ENCODE data around the gene MICAL2.

Gene MICAL2

DNA sequence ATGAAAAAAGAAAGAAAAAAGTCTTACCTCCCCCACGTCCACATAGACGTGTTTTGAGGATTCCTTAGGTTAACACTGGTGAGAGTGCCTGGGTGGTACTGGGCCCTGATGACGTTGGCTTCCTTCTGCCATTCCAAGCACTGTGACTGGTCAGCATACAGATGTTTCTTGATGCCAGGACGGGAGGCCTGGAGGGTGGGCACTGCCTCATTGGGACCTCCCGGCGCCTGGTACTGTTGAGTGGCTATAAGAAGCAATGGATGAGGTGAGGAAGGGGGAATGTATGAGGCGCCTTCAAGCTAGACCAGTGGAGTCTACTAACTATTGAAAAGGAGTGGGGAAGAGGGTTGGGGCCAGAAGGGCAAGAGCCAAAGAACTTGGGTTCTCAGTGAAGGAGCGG is 45.3 kb downstream of the MICAL2 start:
- no peak for DNase-seq (ENCODE audit: low read depth)

DNA sequence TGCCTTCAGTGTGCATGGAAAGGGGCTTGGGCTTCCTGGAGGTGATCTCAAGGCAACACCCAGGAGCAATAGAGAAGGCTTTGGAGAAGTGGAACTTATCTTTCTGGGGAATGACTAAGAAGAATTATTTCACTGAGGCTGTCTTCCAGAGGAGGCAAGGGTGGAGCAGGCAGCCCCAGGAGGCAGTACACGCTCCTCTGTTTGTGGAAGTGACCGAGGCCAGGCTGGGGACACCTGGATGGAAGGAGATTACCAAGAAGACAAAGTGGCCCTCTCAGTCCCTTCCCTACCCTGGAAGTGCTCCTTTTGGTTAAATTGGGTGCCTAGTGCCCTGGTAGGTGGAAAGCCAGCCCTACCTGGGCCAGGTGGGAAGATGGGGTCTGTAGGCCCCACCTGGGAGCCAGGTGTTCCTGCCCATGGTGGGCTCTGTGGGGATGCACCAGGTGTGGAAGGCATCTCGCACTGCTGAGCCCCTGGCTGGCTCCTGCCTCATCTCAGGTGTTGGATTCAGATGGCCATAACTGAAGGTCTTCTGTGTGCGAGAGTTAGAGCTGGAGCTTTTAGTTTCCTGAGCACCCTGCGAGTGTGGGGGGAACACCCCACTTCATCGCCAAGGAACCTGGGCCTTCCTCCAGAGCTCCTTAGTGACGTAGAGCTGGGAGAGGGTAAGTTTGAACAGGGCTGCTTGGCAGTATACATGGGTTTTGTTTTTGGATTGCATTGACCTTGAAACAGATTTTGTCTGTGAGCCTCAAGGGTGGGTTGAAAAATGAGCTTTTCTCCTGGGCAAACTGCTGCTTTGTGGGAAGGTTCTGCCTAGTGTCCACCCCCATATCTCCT is 46.1 kb downstream of the MICAL2 start:
- no peak for DNase-seq (ENCODE audit: low read depth)

DNA sequence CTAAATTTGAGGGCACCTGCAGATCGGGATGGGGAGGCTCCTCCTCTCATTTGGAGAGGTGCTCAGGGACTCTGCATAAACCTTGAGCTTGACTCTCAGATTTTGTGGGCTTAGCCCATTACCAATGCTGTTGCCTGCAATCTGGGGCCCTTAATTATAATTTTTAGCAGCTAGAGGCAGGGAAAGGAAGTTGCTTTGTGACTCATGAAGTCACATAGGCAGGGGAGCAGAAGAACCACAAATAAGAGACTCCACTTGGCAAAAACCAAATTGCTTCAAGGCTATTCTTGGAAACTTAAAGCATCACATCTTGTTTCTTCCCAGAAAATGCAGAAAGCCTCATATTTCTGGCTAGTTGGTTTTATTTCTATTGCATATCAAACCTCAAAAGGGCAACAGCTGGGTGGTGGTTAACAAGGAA is 46.9 kb downstream of the MICAL2 start:
- DNase-seq (ENCODE audit: low read depth): peak; percentile 54

DNA sequence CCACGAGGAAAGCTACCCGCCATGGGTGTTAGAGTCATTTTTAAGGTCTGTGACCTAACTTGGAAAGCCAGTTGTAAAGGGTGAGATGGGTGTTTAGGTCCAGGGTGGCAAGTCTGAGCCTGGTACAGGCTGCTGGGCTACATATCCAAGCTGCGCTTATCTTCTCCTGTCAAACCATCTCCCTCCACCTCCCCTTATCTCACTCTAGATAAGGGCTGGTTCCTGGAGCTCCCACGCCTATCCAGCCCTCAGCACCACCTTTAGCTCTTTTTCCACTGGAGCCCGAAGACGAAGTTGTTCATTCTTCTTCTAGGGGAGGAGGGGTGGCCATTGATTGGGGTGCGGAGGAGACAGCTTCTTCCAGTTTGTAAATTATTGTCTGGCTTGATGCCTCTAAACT is 48.5 kb downstream of the MICAL2 start:
- DNase-seq (ENCODE audit: low read depth): peak; percentile 95

DNA sequence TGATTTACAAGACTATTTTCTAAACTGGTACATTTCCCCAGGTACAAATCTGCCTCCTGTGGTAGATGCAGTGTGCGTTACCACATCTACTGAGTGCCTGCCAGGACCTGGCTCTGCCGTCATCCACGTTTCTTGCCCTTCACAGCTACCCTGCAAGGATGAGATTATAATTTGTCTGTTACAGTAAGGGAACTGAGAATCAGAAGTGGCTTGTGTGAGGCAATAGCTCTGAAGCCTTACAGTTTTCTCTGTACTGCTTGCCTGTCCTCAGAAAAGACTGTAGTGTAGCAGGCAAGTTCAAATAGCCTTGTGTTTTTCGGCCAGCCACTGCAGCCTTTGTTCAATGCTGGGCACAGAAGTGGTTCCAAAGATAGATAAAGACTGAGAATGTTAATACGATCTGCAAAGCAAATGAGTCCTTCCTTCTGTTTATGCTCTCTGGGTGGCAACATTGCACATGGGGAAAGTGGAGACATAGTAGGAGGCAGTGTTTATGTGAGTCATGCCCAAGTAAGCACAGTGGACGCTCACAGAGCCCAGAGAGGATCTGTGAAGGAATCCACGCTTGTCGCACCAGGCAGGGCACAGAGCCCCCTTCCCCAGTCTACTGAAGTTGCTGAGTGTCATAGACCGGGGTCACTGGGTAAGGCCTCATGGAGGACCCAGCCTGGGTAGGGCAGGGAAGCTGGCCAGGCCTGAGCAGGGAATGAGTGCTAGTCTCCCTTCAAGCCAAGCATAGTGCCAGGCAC is 49.1 kb downstream of the MICAL2 start:
- DNase-seq (ENCODE audit: low read depth): peak; percentile 97

DNA sequence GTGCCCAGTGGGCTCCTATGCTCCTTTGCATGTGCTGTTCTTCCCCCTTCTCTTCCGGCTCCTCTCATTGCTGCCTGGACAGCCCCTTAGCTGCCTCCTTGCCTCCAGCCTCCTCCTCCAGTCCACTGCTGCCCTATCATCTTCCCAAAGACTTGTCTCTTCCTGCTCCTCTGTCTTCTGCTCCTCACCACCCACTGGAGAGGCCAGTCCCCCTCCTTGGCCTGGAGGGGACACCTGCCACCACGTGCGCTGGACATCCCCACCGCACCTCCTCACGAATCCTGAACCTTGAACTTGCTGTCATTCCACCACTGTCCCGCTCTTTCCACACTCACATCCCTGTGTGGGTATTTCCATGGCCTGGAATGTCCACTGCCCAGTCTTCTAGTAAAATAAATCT is 49.8 kb downstream of the MICAL2 start:
- no peak for DNase-seq (ENCODE audit: low read depth)

DNA sequence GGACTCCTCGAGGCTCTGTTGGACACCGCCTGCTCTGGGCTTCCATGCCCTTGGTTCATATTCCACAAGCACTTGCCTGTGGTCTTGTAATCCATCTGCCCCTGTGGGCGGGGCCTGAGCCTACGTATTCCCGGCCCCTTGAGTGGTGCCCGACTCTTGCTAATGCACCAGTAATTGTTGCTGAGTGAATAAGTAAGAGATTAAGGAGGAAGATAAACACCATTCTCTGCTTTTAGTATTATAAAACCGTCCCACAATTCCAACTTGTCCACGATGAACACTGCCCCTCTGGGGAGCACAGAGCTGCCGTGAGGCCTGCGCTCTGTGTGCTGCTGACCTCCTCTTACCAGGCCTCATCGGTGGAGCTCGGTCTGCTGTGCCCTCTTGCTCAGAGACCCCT is 50.3 kb downstream of the MICAL2 start:
- DNase-seq (ENCODE audit: low read depth): peak; percentile 94

DNA sequence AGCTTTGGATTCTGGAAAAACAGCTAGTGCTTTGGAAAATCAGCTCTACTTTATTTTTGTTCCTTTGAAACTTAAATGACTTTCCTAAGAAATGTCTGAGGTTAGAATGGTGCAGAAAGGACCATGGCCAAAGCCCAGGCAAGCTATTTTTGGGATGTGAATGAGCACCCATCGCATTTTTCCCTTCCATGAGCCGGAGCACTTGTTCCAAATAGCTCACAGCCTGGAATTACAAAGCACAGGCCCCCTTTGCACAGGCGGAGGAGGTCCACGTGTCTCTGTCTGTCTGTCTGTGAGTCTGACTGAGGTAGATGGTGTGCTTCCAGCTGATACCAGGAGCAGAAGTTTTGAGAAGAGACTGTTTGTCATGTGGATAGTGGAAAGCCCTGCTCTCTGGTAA is 50.7 kb downstream of the MICAL2 start:
- no peak for DNase-seq (ENCODE audit: low read depth)

DNA sequence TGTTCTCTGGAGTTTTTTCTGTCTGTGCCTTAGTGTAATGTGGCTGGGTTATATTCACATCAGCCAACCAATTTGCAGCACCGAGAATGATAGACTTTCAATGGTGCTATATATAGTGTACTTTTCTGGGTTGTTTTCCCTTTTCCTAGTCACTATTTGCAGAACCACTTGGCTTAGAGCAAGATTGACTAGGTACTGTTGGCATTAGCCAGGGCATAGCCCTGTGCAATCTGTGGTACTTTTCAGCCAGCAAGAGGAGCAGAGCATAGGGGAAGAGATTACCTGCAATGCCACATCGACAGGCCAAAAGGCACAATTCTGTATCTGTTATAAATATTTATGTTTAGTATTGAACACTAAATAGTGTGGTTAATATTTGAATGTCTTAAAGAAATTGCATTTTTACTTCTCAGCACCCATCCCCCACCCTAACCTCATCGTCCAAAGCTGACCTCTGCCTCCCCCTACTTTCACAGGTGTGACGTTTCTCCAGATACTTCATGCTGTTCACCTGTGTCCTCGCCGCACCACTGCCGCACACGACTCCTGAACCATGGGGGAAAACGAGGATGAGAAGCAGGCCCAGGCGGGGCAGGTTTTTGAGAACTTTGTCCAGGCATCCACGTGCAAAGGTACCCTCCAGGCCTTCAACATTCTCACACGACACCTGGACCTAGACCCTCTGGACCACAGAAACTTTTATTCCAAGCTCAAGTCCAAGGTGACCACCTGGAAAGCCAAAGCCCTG is 51.4 kb downstream of the MICAL2 start:
- no peak for DNase-seq (ENCODE audit: low read depth)

DNA sequence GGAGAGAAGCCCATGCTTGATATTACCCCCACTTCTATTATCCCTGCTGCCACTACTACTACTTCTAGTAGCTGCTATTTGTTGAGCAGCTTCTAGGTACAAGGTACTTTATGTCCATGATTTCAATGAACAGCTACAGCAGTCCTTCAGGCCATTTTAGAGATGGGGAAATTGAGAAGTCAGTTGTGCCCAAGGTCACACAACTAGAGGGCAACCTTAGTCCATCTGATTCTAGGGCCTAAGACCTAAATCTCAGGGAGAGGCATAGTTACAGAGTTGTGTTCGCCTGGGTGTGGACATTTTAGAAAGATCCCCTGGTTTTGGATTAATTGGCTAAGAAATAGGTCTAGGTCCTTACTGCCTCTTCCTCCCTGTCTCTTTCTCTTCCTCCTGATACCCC is 52.3 kb downstream of the MICAL2 start:
- no peak for DNase-seq (ENCODE audit: low read depth)

DNA sequence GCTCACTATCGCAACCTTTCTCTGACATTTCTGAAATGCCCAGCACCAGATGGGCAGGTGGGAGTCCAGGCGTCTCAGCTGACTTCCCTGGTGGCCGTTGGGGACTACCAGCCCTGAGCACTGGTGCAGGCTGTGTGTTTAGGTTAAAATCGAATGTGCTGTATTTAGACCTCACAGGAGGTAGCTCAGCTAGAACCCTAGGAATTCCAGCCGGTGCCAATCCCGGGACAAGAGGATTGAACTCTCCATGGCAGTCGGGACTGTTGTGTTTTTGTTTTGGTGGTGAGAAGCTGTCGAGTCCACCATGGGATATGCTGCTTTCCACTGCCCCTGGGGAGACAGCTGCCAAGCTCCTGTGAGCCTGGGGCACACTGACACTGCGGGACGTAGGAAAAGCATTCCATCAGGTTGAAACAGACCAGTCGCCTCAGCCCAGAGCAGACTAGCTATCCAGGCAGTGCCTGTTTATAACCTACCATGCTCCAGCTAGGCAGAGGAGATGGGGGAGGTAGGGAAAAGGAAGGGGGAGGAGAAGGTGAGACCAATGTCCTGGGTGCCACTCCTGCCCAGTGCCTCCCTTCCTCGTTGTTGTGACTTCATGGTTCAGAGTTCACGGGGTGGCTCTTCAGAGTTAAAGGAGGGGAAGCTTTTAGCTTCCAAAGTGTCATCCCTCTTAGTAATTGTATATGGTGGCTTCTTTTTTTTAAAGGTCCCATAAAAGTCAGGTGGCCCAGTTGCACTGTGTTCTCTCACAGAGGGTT is 53.0 kb downstream of the MICAL2 start:
- peak; percentile 61 for DNase-seq (ENCODE audit: low read depth)

DNA sequence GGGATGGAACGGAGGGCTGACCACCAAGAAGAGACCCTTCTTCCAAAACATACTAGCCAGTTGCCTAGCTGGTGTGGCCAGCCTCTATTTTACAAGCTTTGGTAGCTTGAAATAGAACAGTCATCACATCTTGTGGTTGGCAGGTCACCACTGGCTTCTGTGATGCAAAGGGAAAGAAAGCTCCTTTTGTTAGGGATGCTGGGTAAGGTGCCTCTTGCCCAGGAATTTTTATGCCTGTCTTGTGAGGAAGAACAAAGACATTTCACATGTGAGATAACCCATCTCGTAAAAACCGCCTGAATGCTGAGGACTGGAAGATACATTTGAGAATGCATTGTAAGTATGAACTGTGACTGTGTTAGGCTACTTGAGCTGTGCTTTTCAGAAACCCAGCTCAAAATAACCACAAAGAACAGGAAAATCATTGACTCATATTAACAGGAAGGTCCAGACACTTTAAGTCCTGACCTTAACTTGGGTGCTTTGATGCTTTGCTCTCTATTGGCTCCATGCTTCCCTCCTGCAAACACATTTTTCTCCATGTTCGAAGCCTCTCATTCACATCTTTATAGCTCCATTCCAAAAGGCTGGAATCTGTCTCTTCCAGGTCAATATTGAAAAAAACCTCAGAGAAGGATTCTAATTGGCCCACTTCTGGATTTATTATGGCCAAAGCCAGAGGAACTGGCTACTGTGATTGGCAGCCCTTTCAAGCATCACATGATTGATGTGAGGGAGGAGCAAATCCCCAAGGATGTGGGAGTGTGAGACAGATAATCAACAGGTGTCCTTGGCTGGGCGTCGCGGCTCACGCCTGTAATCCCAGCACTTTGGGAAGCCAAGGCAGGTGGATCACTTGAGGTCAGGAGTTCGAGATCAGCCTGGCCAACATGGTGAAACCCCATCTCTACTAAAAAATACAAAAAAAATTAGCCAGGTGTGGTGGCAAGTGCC is 53.9 kb downstream of the MICAL2 start:
- DNase-seq (ENCODE audit: low read depth): peak; percentile 93

DNA sequence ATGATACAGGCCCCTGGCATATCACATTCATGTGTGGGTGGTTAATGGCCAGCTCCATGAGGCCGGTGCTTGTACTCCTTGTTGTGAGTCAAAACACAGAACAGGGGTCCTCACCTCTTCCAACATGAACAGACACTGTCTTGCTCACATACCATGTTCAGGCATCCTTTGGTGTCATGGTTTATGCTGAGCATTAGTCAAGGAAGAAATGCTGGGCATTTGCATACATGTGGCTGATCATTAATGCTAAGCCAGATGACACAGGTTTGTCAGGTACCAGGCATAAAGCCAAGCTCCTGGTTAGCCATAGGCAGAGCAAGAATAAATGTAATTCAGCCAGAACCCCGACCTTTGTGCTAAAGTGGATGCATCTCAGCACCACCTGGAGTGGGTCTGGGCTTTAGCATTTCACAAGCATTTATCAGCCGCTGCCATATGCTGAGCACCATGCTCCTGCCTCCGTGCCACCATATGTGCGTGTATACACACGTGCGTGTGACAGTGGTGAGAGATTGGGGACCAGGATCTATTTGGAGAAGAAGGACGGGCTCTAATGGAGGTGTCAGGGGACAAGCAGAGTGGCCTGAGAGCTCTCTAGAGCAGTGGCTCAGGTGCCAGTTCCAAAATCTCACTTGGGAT is 55.0 kb downstream of the MICAL2 start:
- no peak for DNase-seq (ENCODE audit: low read depth)

DNA sequence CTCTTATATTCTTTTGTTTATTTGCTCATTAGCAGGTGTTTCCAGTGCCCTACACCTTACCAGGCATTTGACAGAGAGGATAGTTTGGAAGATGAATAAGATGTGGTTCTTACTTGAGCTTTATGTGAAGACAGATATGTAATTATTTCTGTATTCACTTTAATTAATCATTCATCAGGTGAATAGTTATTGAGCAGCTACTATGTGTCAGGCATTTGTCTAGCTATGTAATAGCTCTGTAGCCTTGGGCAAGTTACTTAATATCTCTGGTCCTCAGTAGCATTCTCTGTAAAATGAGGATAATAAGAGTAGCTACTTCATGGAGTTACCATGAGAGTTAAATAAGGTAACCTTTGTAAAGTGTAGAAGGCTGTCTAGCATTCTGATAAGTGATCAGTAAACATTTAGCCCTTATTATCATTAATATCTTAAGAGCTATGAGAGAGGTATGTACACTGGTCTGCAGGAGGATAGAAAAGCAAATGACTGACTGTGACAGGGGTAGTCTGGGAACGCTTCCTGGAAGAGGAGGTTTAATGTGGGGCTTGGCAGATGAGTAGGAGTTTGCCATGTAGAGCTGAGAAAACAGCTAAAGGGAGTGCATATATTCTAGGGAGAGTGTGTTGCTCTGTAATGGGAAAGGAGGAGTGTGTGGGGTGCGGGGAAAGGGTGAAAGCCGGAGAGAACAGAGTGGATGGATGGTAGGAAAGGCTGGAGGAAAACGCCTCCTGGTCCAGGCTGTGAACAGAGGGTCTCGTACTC is 56.1 kb downstream of the MICAL2 start:
- no peak for DNase-seq (ENCODE audit: low read depth)

DNA sequence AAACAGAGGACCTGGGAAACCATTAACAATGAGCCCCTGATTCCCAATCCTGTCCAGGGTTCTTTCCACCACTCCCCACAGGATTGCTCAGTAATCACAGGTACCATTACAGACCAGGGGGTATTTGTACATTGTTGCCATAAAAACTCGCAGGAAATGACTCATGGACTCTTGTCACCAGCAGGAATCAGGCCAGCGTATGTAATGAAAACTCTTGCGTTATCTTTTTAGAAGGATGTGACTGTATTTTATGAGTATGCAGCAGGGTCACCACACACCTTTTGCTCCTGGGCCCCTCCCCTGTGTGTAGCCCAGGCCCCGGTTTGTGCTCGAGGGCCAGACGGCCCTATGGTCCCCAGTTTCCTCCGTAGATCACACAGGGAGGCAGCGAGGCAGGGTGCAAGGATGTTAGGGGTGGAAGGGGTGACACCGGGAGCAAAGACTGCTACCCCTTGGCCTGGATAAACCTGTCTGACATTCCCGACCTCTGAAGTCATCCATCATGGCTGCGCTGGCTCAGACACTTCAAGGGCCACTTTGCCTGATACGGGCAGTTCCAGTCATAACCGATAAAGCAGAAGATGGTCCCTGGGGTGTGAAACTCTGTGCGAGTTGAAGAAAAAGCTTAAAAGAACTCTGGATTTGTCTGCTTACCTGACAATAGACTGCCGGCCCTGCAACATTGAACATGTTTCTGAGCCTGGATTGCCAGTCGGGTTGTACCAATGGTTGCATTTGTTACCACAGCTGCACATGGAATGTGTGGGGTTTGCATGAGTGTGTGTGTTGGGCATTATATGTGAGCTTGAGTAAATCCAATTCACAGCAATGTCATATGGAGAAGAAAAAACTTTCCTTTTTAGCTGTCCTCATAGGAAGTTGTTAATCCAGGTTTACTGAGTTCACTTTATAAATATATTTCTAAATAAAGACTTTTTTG is 56.9 kb downstream of the MICAL2 start:
- DNase-seq (ENCODE audit: low read depth): peak; percentile 92

DNA sequence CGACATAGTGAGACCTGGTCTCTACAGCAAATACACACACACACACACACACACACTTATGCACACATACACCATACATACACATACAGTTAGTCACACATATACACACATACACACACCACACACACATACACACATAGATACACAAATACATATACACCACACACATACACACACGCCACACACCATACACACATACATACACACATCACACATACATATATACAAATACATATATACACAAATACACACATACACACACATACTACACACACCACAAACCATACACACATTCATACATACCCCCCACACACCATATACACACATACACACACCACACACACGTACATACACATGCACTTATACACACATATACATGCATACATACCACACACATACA is 57.7 kb downstream of the MICAL2 start:
- no peak for DNase-seq (ENCODE audit: low read depth)

DNA sequence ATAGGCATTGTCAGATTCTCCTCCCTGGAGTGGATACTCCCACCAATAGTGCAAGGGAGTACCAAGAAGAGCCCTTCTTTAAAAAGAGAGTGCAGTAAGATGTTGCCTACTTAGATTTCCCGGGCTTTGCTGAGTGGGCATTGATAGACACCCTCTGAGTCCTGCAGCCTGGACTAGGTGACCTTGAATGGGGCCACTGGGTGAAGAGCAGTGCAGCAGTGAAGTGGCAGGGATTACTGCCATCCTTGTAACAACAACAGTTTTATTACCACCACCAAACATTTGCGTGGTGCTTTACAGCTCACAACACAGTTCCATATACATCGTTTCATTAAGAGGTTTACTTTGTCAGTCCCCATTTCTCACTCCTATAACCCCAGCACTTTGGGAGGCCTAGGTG is 59.4 kb downstream of the MICAL2 start:
- DNase-seq (ENCODE audit: low read depth): no peak

DNA sequence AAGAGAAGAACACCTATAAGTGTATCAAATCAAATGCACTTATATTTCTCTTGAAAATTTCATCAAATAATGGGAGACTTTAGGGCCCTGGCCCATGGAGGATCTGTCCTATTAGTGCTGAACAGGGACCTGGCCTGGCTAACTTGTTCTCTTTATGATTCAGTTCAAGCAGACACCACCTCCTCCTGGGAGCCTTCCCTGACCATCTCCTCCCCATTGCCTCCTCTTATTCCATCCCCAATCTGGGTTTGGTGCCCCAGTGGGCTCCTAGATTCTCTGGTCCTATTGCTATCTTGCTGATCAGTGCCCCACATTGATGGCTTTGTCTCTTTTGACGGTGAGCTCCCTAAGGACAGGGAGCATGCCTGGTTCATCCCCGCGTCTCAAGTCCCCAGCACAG is 60.1 kb downstream of the MICAL2 start:
- no peak for DNase-seq (ENCODE audit: low read depth)

All from amniotic epithelial cell (primary cell).